Ishikawa (cell line): ENCODE results near the gene HECTD4.

Experiments used
- CEBPB ChIP-seq: IDR thresholded peaks from 2 replicates; pipeline ENCODE4 v1.6.1; 2012
- CREB1 ChIP-seq: IDR thresholded peaks from 2 replicates; pipeline ENCODE4 v1.6.1; 2012; ENCODE audit warnings: low read depth
- EGR1 ChIP-seq: IDR thresholded peaks from 2 replicates; pipeline ENCODE4 v1.6.1; 2012
- EP300 ChIP-seq: IDR thresholded peaks from 2 replicates; pipeline ENCODE4 v1.6.1; 2012; ENCODE audit warnings: borderline replicate concordance
- FOXM1 ChIP-seq: IDR thresholded peaks from 2 replicates; pipeline ENCODE4 v1.6.1; 2012; ENCODE audit warnings: low read depth, borderline replicate concordance
- MAX ChIP-seq: IDR thresholded peaks from 2 replicates; pipeline ENCODE4 v1.6.1; 2012
- NFIC ChIP-seq: IDR thresholded peaks from 2 replicates; pipeline ENCODE4 v1.6.1; 2012
- RAD21 ChIP-seq: IDR thresholded peaks from 2 replicates; pipeline ENCODE4 v1.6.1; 2012; ENCODE audit warnings: low read depth
- REST ChIP-seq: IDR thresholded peaks from 2 replicates; pipeline ENCODE4 v1.6.1; 2012; ENCODE audit warnings: low read depth, mild to moderate bottlenecking
- TAF1 ChIP-seq: IDR thresholded peaks from 2 replicates; pipeline ENCODE4 v1.6.1; 2012; ENCODE audit warnings: low read depth, mild to moderate bottlenecking
- TCF12 ChIP-seq: IDR thresholded peaks from 2 replicates; pipeline ENCODE4 v1.6.1; 2012; ENCODE audit warnings: low read depth
- TEAD4 ChIP-seq: IDR thresholded peaks from 2 replicates; pipeline ENCODE4 v1.6.1; 2012
- USF1 ChIP-seq: IDR thresholded peaks from 2 replicates; pipeline ENCODE4 v1.6.1; 2012
- YY1 ChIP-seq: IDR thresholded peaks from 2 replicates; pipeline ENCODE4 v1.6.1; 2012; ENCODE audit warnings: low read depth
- ZBTB7A ChIP-seq: IDR thresholded peaks from 2 replicates; pipeline ENCODE4 v1.6.1; 2012; ENCODE audit warnings: low read depth

HECTD4 gene

GRCh38 chr12:112283546-112283945 is 98.7 kb downstream of the HECTD4 start:
- TF ChIP-seq TEAD4 (no peak), RAD21 (no peak), TAF1 (no peak), CEBPB (no peak), ZBTB7A (no peak), EGR1 (no peak), FOXM1 (no peak), USF1 (no peak)

- TF ChIP-seq CEBPB: no peak
- no peak for TF ChIP-seq TEAD4
- TF ChIP-seq CREB1: no peak
- TF ChIP-seq YY1: no peak
- no peak for TF ChIP-seq EP300
- no peak for TF ChIP-seq TCF12
- TF ChIP-seq MAX: no peak
- TF ChIP-seq TAF1: no peak
- no peak for TF ChIP-seq ZBTB7A
- TF ChIP-seq RAD21: no peak
- TF ChIP-seq FOXM1: no peak
- no peak for TF ChIP-seq EGR1
- TF ChIP-seq REST: no peak
- no peak for TF ChIP-seq USF1
- no peak for TF ChIP-seq NFIC
Observed at GRCh38 chr12:112282920-112283319, 99.3 kb downstream of the HECTD4 start.

GRCh38 chr12:112275836-112276235 is 106.4 kb downstream of the HECTD4 start:
- TF ChIP-seq CREB1 (no peak), YY1 (no peak), TEAD4 (no peak), FOXM1 (no peak), NFIC (no peak), USF1 (no peak), TAF1 (no peak)

GRCh38 chr12:112275207-112275606 is 107.0 kb downstream of the HECTD4 start:
- TF ChIP-seq YY1 (no peak), CREB1 (no peak), RAD21 (no peak), REST (no peak), TEAD4 (no peak), MAX (no peak), EP300 (no peak), NFIC (no peak), ZBTB7A (no peak), TCF12 (no peak), USF1 (no peak)

GRCh38 chr12:112270673-112271072 is 111.6 kb downstream of the HECTD4 start:
- TF ChIP-seq NFIC (no peak), FOXM1 (no peak), ZBTB7A (no peak), TAF1 (no peak), CEBPB (no peak), YY1 (no peak), EP300 (no peak), CREB1 (no peak), REST (no peak)
